ENCODE measurements around the gene SMIM41. TPM values are rescaled to one million over a fixed set of nuclear protein-coding genes. Genes with fewer than 3 reads are reported as not detected.

The SMIM41 gene
- polyA plus RNA-seq, 1 donor (not counting 4 experiments of a cell fraction or from before 2014, with no cell fraction given): not detected

- H3K4me1 ChIP-seq (ENCODE audit: control insufficient read depth, extremely low read depth, insufficient read depth, low read length): peaks cover 13% of the 10 kb centered on the region
- peaks cover 11% of the 10 kb centered on the region for H3K27me3 ChIP-seq (ENCODE audit: control insufficient read depth, extremely low read depth, insufficient read depth, low read length)
- DNase-seq (ENCODE audit: low read depth, low spot score) (no peak), FAIRE-seq (no peak)
- no peaks in the 10 kb centered on the region for H3K79me2 ChIP-seq (ENCODE audit: control insufficient read depth, insufficient read depth, low read length)
- TF ChIP-seq EZH2 (IDR thresholded peaks at IDR 0.05; ENCODE audit: low read length) (no peak), CTCF (optimal IDR thresholded peaks at IDR 0.05 in 1 of 3, IDR thresholded peaks at IDR 0.05 in 1 of 3, conservative IDR thresholded peaks at IDR 0.05 in 1 of 3; ENCODE audit: extremely low read depth in 1 of 3, insufficient read depth in 2 of 3, low read length in 3 of 3) (no peak)
- no peak overlapping the region for H3K4me2 ChIP-seq (ENCODE audit: control insufficient read depth, extremely low read depth, insufficient read depth, low read depth, low read length)
- H3K9me1 ChIP-seq (ENCODE audit: control insufficient read depth, extremely low read depth, insufficient read depth, low read length): no peaks in the 10 kb centered on the region
- H4K20me1 ChIP-seq (ENCODE audit: control insufficient read depth, extremely low read depth, insufficient read depth, low read length): no peaks in the 10 kb centered on the region
- dilution Hi-C loops (cut with MboI; ENCODE audit: extremely low pct_ligation_motif_present, low sequenced_read_pairs): no loop called here
- H2AFZ ChIP-seq (ENCODE audit: control insufficient read depth, low read length): no peak overlapping the region
- H3K4me3 ChIP-seq (ENCODE audit: control insufficient read depth in 2 of 3, extremely low read depth in 1 of 3, insufficient read depth in 2 of 3, low read depth in 1 of 3, low read length in 3 of 3): no peak overlapping the region
- H3K36me3 ChIP-seq (ENCODE audit: control insufficient read depth in 2 of 2, extremely low read depth in 1 of 2, insufficient read depth in 2 of 2, low read length in 2 of 2): no peaks in the 10 kb centered on the region
- no peak overlapping the region for H3K27ac ChIP-seq (ENCODE audit: control insufficient read depth, insufficient read depth, low read length)
- H3K9ac ChIP-seq (ENCODE audit: control insufficient read depth, extremely low read depth, insufficient read depth, low read length): no peak overlapping the region
- no peaks in the 10 kb centered on the region for H3K9me3 ChIP-seq (ENCODE audit: control insufficient read depth, low read depth, low read length)
Measured at GRCh38 chr12:52125476-52125900, 46.0 kb downstream of the SMIM41 start.

- Histone ChIP-seq H3K9me3 (ENCODE audit: control insufficient read depth, low read depth, low read length) (no peaks in the 10 kb centered on the region), H3K9ac (ENCODE audit: control insufficient read depth, extremely low read depth, insufficient read depth, low read length) (no peak overlapping the region), H3K4me1 (ENCODE audit: control insufficient read depth, extremely low read depth, insufficient read depth, low read length) (peaks cover 7% of the 10 kb centered on the region), H3K79me2 (ENCODE audit: control insufficient read depth, insufficient read depth, low read length) (no peaks in the 10 kb centered on the region), H3K4me2 (ENCODE audit: control insufficient read depth, extremely low read depth, insufficient read depth, low read depth, low read length) (no peak overlapping the region), H3K27me3 (ENCODE audit: control insufficient read depth, extremely low read depth, insufficient read depth, low read length) (peaks cover 11% of the 10 kb centered on the region), H3K27ac (ENCODE audit: control insufficient read depth, insufficient read depth, low read length) (no peak overlapping the region), H3K9me1 (ENCODE audit: control insufficient read depth, extremely low read depth, insufficient read depth, low read length) (no peaks in the 10 kb centered on the region), H4K20me1 (ENCODE audit: control insufficient read depth, extremely low read depth, insufficient read depth, low read length) (no peaks in the 10 kb centered on the region), H3K36me3 (ENCODE audit: control insufficient read depth in 2 of 2, extremely low read depth in 1 of 2, insufficient read depth in 2 of 2, low read length in 2 of 2) (no peaks in the 10 kb centered on the region), H2AFZ (ENCODE audit: control insufficient read depth, low read length) (no peak overlapping the region), H3K4me3 (ENCODE audit: control insufficient read depth in 2 of 3, extremely low read depth in 1 of 3, insufficient read depth in 2 of 3, low read depth in 1 of 3, low read length in 3 of 3) (no peak overlapping the region)
- TF ChIP-seq CTCF (optimal IDR thresholded peaks at IDR 0.05 in 1 of 3, IDR thresholded peaks at IDR 0.05 in 1 of 3, conservative IDR thresholded peaks at IDR 0.05 in 1 of 3; ENCODE audit: extremely low read depth in 1 of 3, insufficient read depth in 2 of 3, low read length in 3 of 3): no peak
- no peak for TF ChIP-seq EZH2 (IDR thresholded peaks at IDR 0.05; ENCODE audit: low read length)
- DNase-seq (ENCODE audit: low read depth, low spot score) (no peak), FAIRE-seq (no peak)
- dilution Hi-C loops (cut with MboI; ENCODE audit: extremely low pct_ligation_motif_present, low sequenced_read_pairs): no loop called here
Measured at GRCh38 chr12:52126050-52126604, 46.6 kb downstream of the SMIM41 start.

Measured in keratinocyte (primary cell).